Stimulated activated CD8-positive, alpha-beta memory T cell treated with anti-CD3 and anti-CD28 coated beads, Interleukin-7, amount 100 ng/mL, for 24 hours (primary cell): ENCODE results near the gene TESK1.
"Not testable (repeated sequence)": the region's sequence is repeated elsewhere in the genome, so short reads cannot be mapped to it uniquely, and the experiment has no call there.

ENCODE experiments used
- DNase-seq: peaks from one replicate; pipeline ENCODE4 v3.0.0-alpha.2; 2020; ENCODE audit warnings: low read depth

The TESK1 gene

GRCh38 chr9:35579659-35580227, 25.3 kb upstream of the TESK1 start:
- not testable (repeated sequence) for DNase-seq

DNA sequence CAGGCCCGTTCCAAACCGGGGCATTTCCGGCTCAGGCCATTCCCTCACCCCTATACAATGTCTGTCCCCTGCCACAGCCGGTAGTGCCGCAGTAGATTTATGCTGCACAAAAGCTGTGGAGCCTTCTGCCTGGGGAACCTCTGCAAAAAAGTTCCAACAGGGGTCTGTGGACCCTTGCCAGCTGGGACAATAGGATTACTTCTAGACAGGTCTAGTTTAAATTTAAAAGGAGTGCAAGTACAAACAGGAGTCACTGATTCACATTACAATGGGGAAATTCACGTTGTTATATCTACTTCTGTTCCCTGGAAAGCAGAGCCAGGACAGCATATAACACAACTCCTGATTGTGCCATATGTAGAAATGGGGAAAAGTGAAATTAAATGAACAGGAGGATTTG, 21.5 kb upstream of the TESK1 start:
- not testable (repeated sequence) for DNase-seq

- not testable (repeated sequence) for DNase-seq
These were observed 20.4 kb upstream of the TESK1 start for GRCh38 chr9:35584681-35585080.

DNA sequence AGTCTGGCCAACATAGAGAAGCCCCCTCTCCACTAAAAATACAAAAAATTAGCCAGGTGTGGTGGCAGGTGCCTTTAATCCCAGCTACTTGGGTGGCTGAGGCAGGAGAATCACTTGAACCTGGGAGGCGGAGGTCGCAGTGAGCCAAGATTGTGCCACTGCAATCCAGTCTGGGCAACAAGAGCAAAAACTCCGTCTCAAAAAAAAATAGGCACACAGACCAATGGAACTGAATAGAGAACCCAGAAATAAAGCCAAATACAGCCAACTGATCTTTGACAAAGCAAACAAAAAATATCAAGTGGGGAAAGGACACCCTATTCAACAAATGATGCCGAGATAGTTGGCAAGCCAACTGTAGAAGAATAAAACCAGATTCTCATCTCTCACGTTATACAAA, 16.6 kb upstream of the TESK1 start:
- not testable (repeated sequence) for DNase-seq

- DNase-seq = no peak
These were observed 11.5 kb upstream of the TESK1 start for GRCh38 chr9:35593581-35593980.

DNA sequence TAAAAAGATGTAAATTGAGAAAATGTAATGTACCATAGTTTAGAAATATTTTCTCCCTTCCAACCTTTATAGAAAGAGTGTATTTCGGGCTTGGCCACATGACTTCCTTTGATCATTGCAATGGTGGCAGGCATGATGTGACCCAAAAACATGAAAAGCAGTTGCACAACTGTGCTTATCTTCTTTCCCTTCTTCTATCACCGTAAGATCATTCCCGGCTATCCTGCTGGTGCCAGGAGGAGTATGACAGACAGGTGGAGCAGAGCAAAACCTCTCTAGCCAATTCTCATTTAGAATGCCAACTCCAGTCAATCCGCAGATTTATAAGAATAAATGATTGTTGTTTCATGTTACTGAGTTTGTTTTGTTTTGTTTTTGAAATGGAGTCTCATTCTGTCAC, 10.6 kb upstream of the TESK1 start:
- no peak for DNase-seq

GRCh38 chr9:35596907-35597306, 8.2 kb upstream of the TESK1 start:
- DNase-seq = not testable (repeated sequence)

DNA sequence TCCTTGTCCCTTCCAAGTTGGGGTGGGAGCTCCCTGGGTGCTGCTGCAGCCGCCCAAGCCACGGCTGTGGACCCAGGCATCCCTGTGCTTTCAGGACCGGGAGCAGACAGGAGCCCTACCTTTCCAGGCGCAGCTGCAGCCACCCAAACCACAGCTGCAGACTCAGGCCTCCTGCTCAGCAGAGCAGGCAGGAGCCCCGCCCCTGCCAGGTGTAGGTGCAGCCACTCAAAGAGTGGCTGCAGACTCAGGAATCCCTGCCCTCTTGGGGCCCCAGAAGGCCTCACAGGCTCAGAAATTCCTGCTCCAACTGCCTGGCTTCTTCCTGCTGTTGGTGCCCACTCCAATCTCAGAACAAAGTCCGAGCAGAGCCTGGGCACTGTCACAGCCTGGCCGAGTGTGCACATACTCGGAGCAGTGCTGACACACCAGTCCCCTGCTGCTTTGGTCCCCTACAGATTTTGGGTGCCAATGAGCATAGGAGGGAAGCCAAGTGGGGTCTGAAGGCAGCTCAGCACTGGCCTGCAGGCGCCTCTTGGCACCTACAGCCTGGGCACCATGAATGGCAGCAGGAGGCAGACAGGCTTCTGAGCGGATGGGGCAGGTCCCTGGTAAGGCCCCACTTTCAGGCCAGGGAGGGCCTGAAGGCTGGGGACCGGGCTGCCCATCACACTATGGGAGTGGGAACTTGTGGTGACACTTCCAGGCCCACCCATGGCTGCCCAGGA, 6.0 kb upstream of the TESK1 start:
- DNase-seq = no peak

DNA sequence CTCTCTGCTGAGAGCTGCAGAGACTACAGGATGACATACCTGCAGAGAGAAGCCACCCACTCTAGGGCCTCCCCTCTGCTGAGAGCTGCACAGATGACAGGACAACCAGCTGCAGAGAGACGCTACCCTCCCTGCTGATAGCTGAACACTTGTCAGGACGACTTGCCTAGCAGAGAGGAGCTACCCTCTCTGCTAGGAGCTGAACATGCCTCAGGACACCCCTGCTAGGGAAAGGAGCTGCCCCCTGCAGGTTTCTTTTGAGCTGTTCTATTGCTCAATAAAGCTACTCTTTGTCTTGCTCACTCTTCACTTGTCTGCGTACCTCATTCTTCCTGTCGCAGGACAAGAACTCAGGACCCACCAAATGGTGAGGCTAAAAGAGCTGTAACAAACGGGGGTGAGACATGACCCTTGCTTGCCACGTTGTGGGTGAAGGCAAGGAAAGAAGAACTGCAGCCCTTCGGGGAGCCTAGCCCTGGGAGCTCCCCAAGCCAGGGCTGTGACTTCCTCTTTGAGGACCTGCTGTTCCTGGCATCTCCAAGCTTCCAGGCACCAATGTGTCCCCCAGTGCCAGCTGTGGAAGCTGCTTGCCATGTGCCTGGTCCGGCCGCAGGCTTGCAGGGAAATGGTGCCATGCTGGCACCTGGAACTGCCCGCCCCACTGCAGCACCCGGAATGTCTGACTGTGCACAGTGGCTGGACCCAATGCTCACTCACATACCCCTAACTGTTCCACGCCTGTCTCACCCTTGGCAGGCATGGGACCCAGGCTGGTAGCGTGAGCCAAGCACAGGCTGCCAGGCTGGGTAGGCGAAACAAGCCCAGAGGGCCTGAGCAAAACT, 5.1 kb upstream of the TESK1 start:
- DNase-seq = no peak

DNA sequence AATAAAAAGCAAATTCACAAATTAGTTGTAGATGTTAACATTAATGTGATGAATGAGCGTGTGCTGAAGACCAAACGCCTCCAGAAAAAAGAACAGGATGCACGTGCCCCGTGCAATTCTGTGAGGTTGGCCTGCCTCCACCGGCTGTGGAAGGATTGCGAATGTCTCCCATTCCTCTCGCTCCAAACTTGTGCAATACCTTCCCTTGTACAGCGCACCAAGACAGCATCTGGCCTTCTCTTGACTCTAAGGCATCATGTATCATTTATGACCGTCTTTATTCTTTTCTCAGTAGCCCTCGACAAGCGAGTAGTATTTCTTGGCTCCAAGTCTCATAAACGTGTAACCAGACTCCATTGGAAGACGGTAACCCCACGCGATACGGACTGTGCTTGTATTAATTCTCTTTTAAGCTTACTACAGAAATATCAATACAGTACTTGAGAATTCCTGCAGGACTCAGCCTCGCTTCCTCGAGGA, 1.5 kb upstream of the TESK1 start:
- no peak for DNase-seq

DNA sequence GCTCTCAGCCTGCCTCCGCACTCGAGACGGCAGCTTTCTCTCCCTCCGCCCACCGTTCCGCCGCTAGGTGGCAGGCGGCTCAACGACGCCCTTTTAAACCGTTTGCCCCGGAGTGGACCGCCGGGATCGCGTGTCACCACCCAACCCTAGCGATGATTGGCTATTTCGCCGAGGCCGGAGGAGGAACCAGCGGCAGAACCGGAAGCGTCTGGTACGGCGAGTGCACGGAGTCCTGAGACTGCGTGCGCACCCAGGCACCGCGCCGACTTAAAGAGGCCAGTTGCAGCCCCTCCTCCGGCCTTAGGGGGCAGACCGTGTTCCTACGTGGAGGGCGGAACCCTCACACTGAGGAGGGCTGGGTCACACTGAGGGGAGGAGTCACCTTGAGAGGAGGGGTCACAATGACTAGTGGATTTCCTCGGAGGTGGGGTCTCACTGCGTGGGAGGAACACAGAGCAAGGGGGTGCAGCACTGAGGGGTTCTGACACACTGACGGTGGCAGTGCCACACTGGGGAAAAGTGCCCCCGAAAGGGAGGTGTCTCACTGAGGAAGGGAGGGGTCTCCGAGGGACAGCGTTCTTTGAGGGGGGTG, 980 bp upstream of the TESK1 start:
- DNase-seq = peak; percentile 96

DNA sequence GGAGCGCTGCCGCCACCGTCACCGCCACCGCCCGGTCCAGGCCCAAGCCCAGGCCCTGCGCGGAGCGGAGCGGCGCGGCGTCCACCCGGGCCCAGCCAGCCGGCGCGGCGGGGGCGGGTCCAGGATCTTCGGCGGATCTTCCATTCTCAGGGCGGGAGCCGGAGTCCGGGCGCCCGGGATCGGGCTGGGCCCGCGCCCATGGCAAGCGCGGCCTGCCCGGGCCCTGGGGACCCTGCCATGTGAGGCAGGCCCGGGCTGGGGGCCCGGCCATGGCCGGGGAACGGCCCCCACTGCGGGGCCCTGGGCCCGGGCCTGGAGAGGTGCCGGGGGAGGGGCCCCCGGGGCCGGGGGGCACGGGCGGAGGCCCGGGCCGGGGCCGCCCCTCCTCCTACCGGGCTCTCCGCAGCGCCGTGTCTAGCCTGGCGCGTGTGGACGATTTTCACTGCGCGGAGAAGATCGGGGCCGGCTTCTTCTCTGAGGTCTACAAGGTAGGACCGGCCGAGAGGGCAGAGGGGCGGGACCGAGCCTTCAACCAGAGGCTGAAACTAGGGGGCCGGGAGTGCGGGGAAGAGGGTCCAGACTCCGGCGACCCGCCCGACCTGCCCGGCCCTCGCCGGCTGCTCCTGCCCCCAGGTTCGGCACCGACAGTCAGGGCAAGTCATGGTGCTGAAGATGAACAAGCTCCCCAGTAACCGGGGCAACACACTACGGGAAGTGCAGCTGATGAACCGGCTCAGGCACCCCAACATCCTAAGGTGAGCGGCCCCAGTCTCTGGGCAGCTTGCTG, 482 bp downstream of the TESK1 start:
- no peak for DNase-seq

GRCh38 chr9:35606138-35606504, 1.1 kb downstream of the TESK1 start:
- no peak for DNase-seq

GRCh38 chr9:35606726-35607125, 1.7 kb downstream of the TESK1 start:
- no peak for DNase-seq

DNA sequence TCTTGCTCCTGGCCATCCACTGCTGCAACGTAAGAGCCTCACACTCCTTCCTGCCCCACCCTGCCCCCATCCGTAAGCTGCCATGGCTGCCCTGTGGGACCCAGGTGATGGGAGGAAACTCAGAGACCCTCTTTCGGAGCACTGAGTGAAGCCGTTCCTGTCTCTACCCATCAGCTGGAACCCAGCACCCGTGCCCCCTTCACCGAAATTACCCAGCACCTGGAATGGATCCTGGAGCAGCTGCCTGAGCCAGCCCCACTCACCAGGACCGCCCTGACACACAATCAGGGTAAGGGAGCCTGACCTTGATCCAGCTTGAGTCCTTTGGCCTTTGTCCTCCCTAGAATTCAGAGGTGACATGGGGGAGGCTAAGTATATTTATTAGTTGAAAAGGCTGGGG, 3.2 kb downstream of the TESK1 start:
- no peak for DNase-seq

GRCh38 chr9:35609001-35609819, 4.1 kb downstream of the TESK1 start:
- no peak for DNase-seq

DNA sequence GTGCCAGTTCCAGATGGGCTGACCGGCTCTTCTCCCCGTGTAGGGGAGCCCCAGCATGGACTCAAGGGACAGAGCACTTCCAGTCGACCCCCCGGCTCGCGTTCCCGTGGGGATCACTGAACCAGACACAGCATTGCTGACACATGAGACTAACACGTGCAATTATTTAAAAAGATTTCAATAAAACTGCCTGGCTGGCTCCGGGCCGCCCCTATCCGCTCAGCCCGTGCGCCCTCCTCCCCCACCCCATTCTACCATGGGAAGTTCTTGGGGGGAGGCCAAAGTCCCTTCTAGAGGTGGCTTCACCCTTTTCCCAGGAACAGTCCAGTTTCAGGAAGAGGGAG, 4.7 kb downstream of the TESK1 start:
- no peak for DNase-seq

GRCh38 chr9:35611230-35611797, 6.3 kb downstream of the TESK1 start:
- DNase-seq = no peak

GRCh38 chr9:35612066-35612465, 7.0 kb downstream of the TESK1 start:
- not testable (repeated sequence) for DNase-seq

- no peak for DNase-seq
These were observed 7.8 kb downstream of the TESK1 start for GRCh38 chr9:35612843-35613242.
